Body of pancreas (tissue), 4 donors: ENCODE results near the gene FOXD3. TPM values are rescaled to one million over a fixed set of nuclear protein-coding genes. Genes with fewer than 3 reads are reported as not detected.

Source experiments
- ATAC-seq: fragments of 150-250 bp; one replicate; pipeline ENCODE4 v1.9.1; 2016
- DNase-seq, 4 donors: peaks; one replicate each; pipeline ENCODE4 v3.0.0-alpha.2; 2019
- H3K27ac ChIP-seq, 4 donors: fragments of 200-600 bp; sonication (generic); 1 replicate in 3 of 4; 2 replicates in 1 of 4; pipeline versions ENCODE4 v1.5.1 to v1.6.1; 2016 to 2019; ENCODE audit warnings: mild to moderate bottlenecking in 1 of 4, mixed read lengths in 1 of 4, moderate library complexity in 1 of 4
- H3K27me3 ChIP-seq, 2 donors: fragments of 200-600 bp; sonication (generic); one replicate each; pipeline ENCODE4 v1.6.0; 2016; ENCODE audit warnings: mild to moderate bottlenecking in 1 of 2
- H3K36me3 ChIP-seq, 2 donors: fragments of 200-600 bp; sonication (generic); replicated peaks in 1 of 2; 2 replicates each; pipeline ENCODE4 v1.5.1; 2016; ENCODE audit warnings: low read depth in 2 of 2; ENCODE audit not compliant: insufficient read depth in 1 of 2
- H3K4me1 ChIP-seq: fragments of 200-600 bp; sonication (generic); one replicate; pipeline ENCODE4 v1.6.0; 2016
- H3K4me3 ChIP-seq, 2 donors: fragments of 200-600 bp; sonication (generic); 1 replicate in 1 of 2; 2 replicates in 1 of 2; pipeline ENCODE4 v1.5.1; 2016 to 2019
- H3K9me3 ChIP-seq, 3 donors: fragments of 200-600 bp; sonication (generic); 1 replicate in 2 of 3; 2 replicates in 1 of 3; pipeline ENCODE4 v1.5.1; 2016
- CTCF ChIP-seq, 7 experiments: fragments of 450-650 bp in 4 of 7; fragments of 200-600 bp in 3 of 7; sonication (generic) in 3 of 7; IDR thresholded peaks; one replicate each; pipeline ENCODE4 v1.5.1; 2016 to 2019; ENCODE audit warnings: antibody characterized with exemption in 7 of 7
- POLR2A ChIP-seq, 3 donors: fragments of 450-650 bp; IDR thresholded peaks; one replicate each; pipeline ENCODE4 v1.6.1; 2016; ENCODE audit warnings: antibody characterized with exemption in 3 of 3, mild to moderate bottlenecking in 2 of 3
- WGBS, 2 donors: methylation state at CpG; one replicate each; pipeline ENCODE4 v1.1.5; 2017; 5-methylcytosine and 5-hydroxymethylcytosine counted together
- intact Hi-C: fragments of 100-400 bp; cut with DNase I; formaldehyde crosslinking; loops from one replicate; pipeline ENCODE4 v1.15.1; 2023
- total RNA-seq, 2 donors: library from RNA; depleted of rRNA; stranded (reverse); fragments of >200 nt; gene quantifications; one replicate each; pipeline ENCODE4 v1.1.0, GENCODE V29; 2016

The FOXD3 gene
- total RNA-seq, 2 donors from 2014 or later, result 0.26 TPM; not detected in 1

- H3K4me1 ChIP-seq, result no peaks in the 10 kb centered on the region
- H3K27me3 ChIP-seq, result no peaks in the 10 kb centered on the region
- H3K27ac ChIP-seq, result no peak overlapping the region
- intact Hi-C loops, result no loop called here
- H3K9me3 ChIP-seq, result peaks cover 0 to 6% (median 0%) of the 10 kb centered on the region in 3 donors
- H3K36me3 ChIP-seq, result no peaks in the 10 kb centered on the region
- no peak for DNase-seq
- no peak for TF ChIP-seq POLR2A (IDR thresholded peaks at IDR 0.05)
- H3K4me3 ChIP-seq, result no peak overlapping the region
- no peak for ATAC-seq
These were observed 17.3 kb upstream of the FOXD3 start for GRCh38 chr1:63305043-63305442.

DNA sequence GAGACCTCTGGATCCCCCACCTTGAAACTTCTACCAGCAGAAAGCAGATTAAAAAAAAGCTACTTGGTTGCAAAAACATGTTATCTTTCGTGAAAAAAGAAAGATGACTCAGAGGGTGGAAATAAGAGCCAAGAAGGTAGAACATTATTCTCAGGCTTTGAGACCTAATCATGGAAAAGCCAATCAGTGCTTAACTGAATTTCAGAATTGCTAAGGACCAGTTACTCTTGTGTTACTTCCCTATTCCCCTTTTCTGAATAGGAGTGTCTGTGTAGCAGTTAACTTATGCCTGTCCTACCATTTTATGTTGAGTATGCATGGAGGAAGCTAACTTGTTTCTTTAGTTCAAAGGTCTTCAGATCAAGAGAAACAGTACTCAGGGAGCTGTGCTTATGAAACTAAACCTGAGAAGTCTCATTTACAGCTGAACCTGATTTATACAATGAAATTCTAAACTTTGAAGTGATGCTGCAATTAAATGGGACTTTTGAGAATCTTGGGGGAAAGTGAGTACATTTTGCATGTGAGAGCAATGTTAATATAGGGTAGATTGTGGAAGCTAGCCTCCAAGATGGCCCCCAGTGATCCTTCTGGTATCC, 15.1 kb upstream of the FOXD3 start:
- no peak overlapping the region for H3K27ac ChIP-seq
- WGBS, 2 donors, result 42 to 59% methylated on average over 1 of the region's 1 CpG
- intact Hi-C loops, result no loop called here
- TF ChIP-seq POLR2A (IDR thresholded peaks at IDR 0.05) (no peak), CTCF (IDR thresholded peaks at IDR 0.05) (no peak)
- H3K27me3 ChIP-seq, result no peaks in the 10 kb centered on the region
- ATAC-seq (no peak), DNase-seq (no peak)
- no peaks in the 10 kb centered on the region for H3K36me3 ChIP-seq
- no peak overlapping the region for H3K4me3 ChIP-seq
- H3K4me1 ChIP-seq, result no peaks in the 10 kb centered on the region
- peaks cover 0 to 6% (median 0%) of the 10 kb centered on the region in 3 donors for H3K9me3 ChIP-seq

- peak overlapping the region in 1 of 2 donors; percentile 32 for H3K4me3 ChIP-seq
- H3K27me3 ChIP-seq, result peaks cover 4 to 51% of the 10 kb centered on the region in 2 donors
- intact Hi-C loops, result no loop called here
- DNase-seq (no peak), ATAC-seq (no peak)
- peaks cover 30% of the 10 kb centered on the region for H3K4me1 ChIP-seq
- WGBS, 2 donors, result 29 to 32% methylated on average over 22 to 24 of the region's 24 CpGs
- TF ChIP-seq CTCF (IDR thresholded peaks at IDR 0.05) (no peak), POLR2A (IDR thresholded peaks at IDR 0.05) (no peak)
- no peaks in the 10 kb centered on the region for H3K9me3 ChIP-seq
- no peaks in the 10 kb centered on the region for H3K36me3 ChIP-seq
- H3K27ac ChIP-seq, result no peak overlapping the region
These were observed 5.8 kb upstream of the FOXD3 start for GRCh38 chr1:63316598-63316983.

GRCh38 chr1:63316984-63317816, 5.2 kb upstream of the FOXD3 start:
- ATAC-seq, result peak; percentile 81
- no peak overlapping the region for H3K27ac ChIP-seq
- 1% methylated on average over 18 to 80 of the region's 80 CpGs for WGBS, 2 donors

More at GRCh38 chr1:63316984-63317816, 5.2 kb upstream of the FOXD3 start:
- peak; percentile 75 to 81 (median 78) for DNase-seq
- H3K4me1 ChIP-seq, result peaks cover 36% of the 10 kb centered on the region
- intact Hi-C loops, result no loop called here
- H3K4me3 ChIP-seq, result peak overlapping the region; percentile 23 to 32
- peaks cover 7 to 58% of the 10 kb centered on the region in 2 donors for H3K27me3 ChIP-seq
- no peaks in the 10 kb centered on the region for H3K36me3 ChIP-seq
- TF ChIP-seq POLR2A (IDR thresholded peaks at IDR 0.05), result no peak
- peak; percentile 50 to 67 (median 57) for TF ChIP-seq CTCF (IDR thresholded peaks at IDR 0.05)
- H3K9me3 ChIP-seq, result no peaks in the 10 kb centered on the region
